IMR-90 (cell line): Measurements from ENCODE around the gene PARK7. TPM values are rescaled to one million over a fixed set of nuclear protein-coding genes. Genes with fewer than 3 reads are reported as not detected.
A peak's percentile ranks its signal among the peaks of the same experiment; 100 is the strongest.

Experiments used
- ATAC-seq: fragments of 200-7000 bp; cut with Tn5 transposase; 2 replicates; pipeline ENCODE4 v1.9.1; 2020; ENCODE audit warnings: low read depth, mild to moderate bottlenecking, moderate library complexity
- BruUV-seq: library from RNA; stranded (reverse); fragments of 400-500 nt; replicated peaks from 2 replicates; lab custom pipeline; 2021; lab: Mats Ljungman, UMichigan
- CTCF ChIA-PET: fragments of 300-600 bp; formaldehyde crosslinking; extraction: SDS; loops from one replicate; lab custom pipeline; 2021; ENCODE audit warnings: antibody characterized with exemption; lab: Yijun Ruan, JAX
- POLR2A ChIA-PET: fragments of 300-600 bp; sonication (Branson Sonifier 250); formaldehyde crosslinking; loops from one replicate; lab custom pipeline; 2022; ENCODE audit warnings: antibody characterized with exemption; ENCODE audit not compliant: unreplicated experiment; lab: Charles Lee
- DNase-seq: peaks from one replicate; pipeline ENCODE4 v3.0.0; 2013
- H2AFZ ChIP-seq: replicated peaks from 2 replicates; pipeline ENCODE3; 2013; ENCODE audit warnings: low read length, mild to moderate bottlenecking; ENCODE audit not compliant: poor library complexity
- H2AK5ac ChIP-seq: 2 replicates; pipeline ENCODE4 v1.6.1; 2013; ENCODE audit warnings: low read depth, low read length, inconsistent platforms
- H2AK9ac ChIP-seq: replicated peaks from 2 replicates; pipeline ENCODE3; 2013; ENCODE audit warnings: mild to moderate bottlenecking, low read depth, low read length, moderate library complexity; ENCODE audit not compliant: poor library complexity
- H2BK120ac ChIP-seq: 2 replicates; pipeline ENCODE4 v1.6.1; 2013; ENCODE audit warnings: low read depth, low read length, inconsistent platforms
- H2BK15ac ChIP-seq: 3 replicates; pipeline ENCODE4 v1.6.1; 2013; ENCODE audit warnings: low read depth, low read length, inconsistent platforms
- H2BK20ac ChIP-seq: 2 replicates; pipeline ENCODE4 v1.6.1; 2013; ENCODE audit warnings: low read depth, mild to moderate bottlenecking, inconsistent platforms, low read length, moderate library complexity
- H2BK5ac ChIP-seq: 2 replicates; pipeline ENCODE4 v1.6.1; 2013; ENCODE audit warnings: mild to moderate bottlenecking, low read depth, low read length, inconsistent platforms; ENCODE audit not compliant: poor library complexity, severe bottlenecking
- H3K14ac ChIP-seq: replicated peaks from 2 replicates; pipeline ENCODE4 v1.6.1; 2013; ENCODE audit warnings: low read depth, low read length, inconsistent platforms
- H3K18ac ChIP-seq: 2 replicates; pipeline ENCODE4 v1.6.1; 2013; ENCODE audit warnings: low read depth, low read length, control low read depth
- H3K23ac ChIP-seq: 2 replicates; pipeline ENCODE4 v1.6.1; 2013; ENCODE audit warnings: low read depth, low read length, inconsistent platforms
- H3K27ac ChIP-seq: 2 replicates; pipeline ENCODE4 v1.5.1; 2013; ENCODE audit warnings: mild to moderate bottlenecking, control low read depth, low read length; ENCODE audit not compliant: insufficient read depth
- H3K27me3 ChIP-seq: 2 replicates; pipeline ENCODE4 v1.6.1; 2013; ENCODE audit warnings: low read length; ENCODE audit not compliant: control insufficient read depth, insufficient read depth
- H3K36me3 ChIP-seq: 2 replicates; pipeline ENCODE4 v1.6.1; 2013; ENCODE audit warnings: low read length, mixed read lengths; ENCODE audit not compliant: control insufficient read depth, insufficient read depth
- H3K4ac ChIP-seq: 2 replicates; pipeline ENCODE4 v1.6.1; 2013; ENCODE audit warnings: low read depth, low read length, inconsistent platforms
- H3K4me1 ChIP-seq: 2 replicates; pipeline ENCODE4 v1.6.1; 2013; ENCODE audit warnings: low read length, mixed read lengths; ENCODE audit not compliant: control insufficient read depth, insufficient read depth
- H3K4me2 ChIP-seq: 2 replicates; pipeline ENCODE4 v1.6.1; 2013; ENCODE audit warnings: low read depth, mild to moderate bottlenecking, control low read depth, low read length, moderate library complexity
- H3K4me3 ChIP-seq: 2 replicates; pipeline ENCODE4 v1.5.1; 2013; ENCODE audit warnings: low read depth, mild to moderate bottlenecking, control low read depth, low read length, moderate library complexity; ENCODE audit not compliant: insufficient read depth
- H3K56ac ChIP-seq: 2 replicates; pipeline ENCODE4 v1.6.1; 2013; ENCODE audit warnings: low read length, inconsistent platforms; ENCODE audit not compliant: insufficient read depth; ENCODE audit errors: extremely low read depth
- H3K79me1 ChIP-seq, 2 experiments: 2 replicates each; pipeline ENCODE4 v1.6.1; 2013; ENCODE audit warnings: low read length in 2 of 2, inconsistent platforms in 1 of 2, low read depth in 1 of 2
- H3K9ac ChIP-seq: 2 replicates; pipeline ENCODE4 v1.6.1; 2013; ENCODE audit warnings: low read depth, low read length, control low read depth
- H3K9me1 ChIP-seq: 2 replicates; pipeline ENCODE4 v1.6.1; 2013; ENCODE audit warnings: low read length, inconsistent platforms; ENCODE audit not compliant: insufficient read depth
- H3K9me3 ChIP-seq: 2 replicates; pipeline ENCODE4 v1.6.1; 2013; ENCODE audit warnings: low read length; ENCODE audit not compliant: control insufficient read depth, insufficient read depth
- H4K20me1 ChIP-seq: 2 replicates; pipeline ENCODE4 v1.6.1; 2013; ENCODE audit warnings: low read length, inconsistent platforms; ENCODE audit not compliant: insufficient read depth
- H4K5ac ChIP-seq: 2 replicates; pipeline ENCODE4 v1.6.1; 2013; ENCODE audit warnings: mild to moderate bottlenecking, low read depth, low read length, control low read depth
- H4K8ac ChIP-seq, 2 experiments: 2 replicates each; pipeline ENCODE4 v1.6.1; 2013; ENCODE audit warnings: low read depth in 2 of 2, low read length in 2 of 2, control low read depth in 1 of 2, inconsistent platforms in 1 of 2
- H4K91ac ChIP-seq: 2 replicates; pipeline ENCODE4 v1.6.1; 2013; ENCODE audit warnings: low read depth, low read length, inconsistent platforms; ENCODE audit not compliant: insufficient read depth
- BHLHE40 ChIP-seq: fragments of 150-350 bp; IDR thresholded peaks from 2 replicates; pipeline ENCODE4 v1.6.1; 2016; ENCODE audit warnings: mild to moderate bottlenecking, low read depth, low read length
- FOS ChIP-seq: fragments of 150-350 bp; IDR thresholded peaks from 2 replicates; pipeline ENCODE4 v1.6.1; 2016; ENCODE audit warnings: low read depth, low read length
- MAFK ChIP-seq: IDR thresholded peaks from 2 replicates; pipeline ENCODE4 v1.6.1; 2012; ENCODE audit warnings: low read depth, low read length, improper control_type of control experiment
- MAZ ChIP-seq: IDR thresholded peaks from 2 replicates; pipeline ENCODE4 v1.6.1; 2012; ENCODE audit warnings: low read depth, mild to moderate bottlenecking, low read length, improper control_type of control experiment, moderate library complexity, borderline replicate concordance
- POLR2A ChIP-seq: IDR thresholded peaks from 2 replicates; pipeline ENCODE4 v1.6.1; 2012; ENCODE audit warnings: mild to moderate bottlenecking, low read depth, low read length
- RCOR1 ChIP-seq: IDR thresholded peaks from 2 replicates; pipeline ENCODE4 v1.6.1; 2012; ENCODE audit warnings: mild to moderate bottlenecking, low read length, improper control_type of control experiment; ENCODE audit not compliant: insufficient replicate concordance
- USF2 ChIP-seq: fragments of 150-350 bp; IDR thresholded peaks from 2 replicates; pipeline ENCODE4 v1.6.1; 2017; ENCODE audit warnings: mild to moderate bottlenecking, antibody characterized with exemption, low read length, low read depth
- WGBS, 2 experiments: methylation state at CpG; one replicate each; pipeline versions ENCODE4 v1.1.5 to v1.1.7; 2013; ENCODE audit warnings: missing lambda C conversion rate in 2 of 2; ENCODE audit not compliant: insufficient read length in 1 of 2; ENCODE audit errors: extremely low coverage in 2 of 2; 5-methylcytosine and 5-hydroxymethylcytosine counted together
- dilution Hi-C: fragments of 300-500 bp; cut with HindIII; formaldehyde crosslinking; loops from one replicate; pipeline ENCODE4 v1.14.3; 2018; ENCODE audit warnings: low sequenced_read_pairs; ENCODE audit not compliant: unreplicated experiment
- in situ Hi-C: fragments of 300-500 bp; cut with MboI; formaldehyde crosslinking; loops from 3 replicates; pipeline ENCODE4 v1.14.3; 2019; ENCODE audit warnings: low sequenced_read_pairs, inconsistent platforms, mixed read lengths
- intact Hi-C: fragments of 100-400 bp; cut with micrococcal nuclease; formaldehyde crosslinking; loops from 2 replicates; pipeline ENCODE4 v1.10.0; 2022
- polyA plus RNA-seq, 3 experiments: library from polyadenylated mRNA; depleted of rRNA; stranded (reverse); fragments of >200 nt; gene quantifications; 2 replicates each; pipeline ENCODE4 v1.2.3, GENCODE V29; 2012; ENCODE audit warnings: low replicate concordance in 1 of 3
- total RNA-seq: library from RNA; depleted of rRNA; stranded (reverse); fragments of >200 nt; gene quantifications from 2 replicates; pipeline ENCODE4 v1.2.3, GENCODE V29; 2012

The PARK7 gene
- total and polyA plus RNA-seq, 2 of the 4 experiments (the other 2 are of a cell fraction): 207 to 357 TPM

- no peak overlapping the region for H3K27ac ChIP-seq
- H3K36me3 ChIP-seq: no peaks in the 10 kb centered on the region
- no peak overlapping the region for H4K91ac ChIP-seq
- H2AK5ac ChIP-seq: no peak overlapping the region
- H4K5ac ChIP-seq: no peak overlapping the region
- ATAC-seq (no peak), DNase-seq (peak; percentile 22)
- TF ChIP-seq RCOR1 (no peak), POLR2A (no peak), MAFK (no peak), MAZ (no peak), BHLHE40 (no peak), USF2 (no peak), FOS (no peak)
- no peak overlapping the region for H2AFZ ChIP-seq
- in situ Hi-C loops: no loop called here
- no peak overlapping the region for H4K8ac ChIP-seq
- no TSS peak for BruUV-seq
- intact Hi-C loops: no loop called here
- no CpG with 5 or more reads among the region's 7 CpGs for WGBS, 2 experiments
- H4K20me1 ChIP-seq: no peaks in the 10 kb centered on the region
- no peak overlapping the region for H3K56ac ChIP-seq
- no peak overlapping the region for H2BK15ac ChIP-seq
- H3K18ac ChIP-seq: no peak overlapping the region
- no peaks in the 10 kb centered on the region for H3K9me1 ChIP-seq
- no peak overlapping the region for H2BK20ac ChIP-seq
- H3K9me3 ChIP-seq: no peaks in the 10 kb centered on the region
- H3K23ac ChIP-seq: no peak overlapping the region
- ChIA-PET POLR2A (no interaction called here), CTCF (no interaction called here)
- dilution Hi-C loops: no loop called here
- H3K9ac ChIP-seq: no peak overlapping the region
- H2BK120ac ChIP-seq: no peak overlapping the region
- no peaks in the 10 kb centered on the region; the same call in 1 of the 2 replicates for H3K4me1 ChIP-seq
- H3K4me3 ChIP-seq: no peak overlapping the region
- H3K27me3 ChIP-seq: peaks cover 12% of the 10 kb centered on the region
- no peaks in the 10 kb centered on the region for H3K79me1 ChIP-seq
- no peak overlapping the region for H2BK5ac ChIP-seq
- H2AK9ac ChIP-seq: no peak overlapping the region
- H3K14ac ChIP-seq: 0 out of 2 replicates have a peak overlapping the region, but pooled peaks have one; percentile 14
- H3K4me2 ChIP-seq: no peak overlapping the region
- H3K4ac ChIP-seq: no peak overlapping the region
These were observed 39.7 kb upstream of the PARK7 start for GRCh38 chr1:7921796-7922195.
